Lower lobe of right lung (tissue), 1 donor: ENCODE results near the gene LDB1. TPM values are rescaled to one million over a fixed set of nuclear protein-coding genes. Genes with fewer than 3 reads are reported as not detected.

Experiments
- total RNA-seq: library from RNA; stranded (reverse); fragmentation: NEBNext Ultra II Directional; extraction: Animal tissue kit (Norgen Biotek cat#: 25700); gene quantifications from one replicate; pipeline ENCODE4 v1.2.1, GENCODE V29; 2021
- donor health status: DM: no; HTN: yes; CAD: no; lungs with severe emphysema.

Gene LDB1
- total RNA-seq, 1 donor from 2014 or later = 58.0 TPM

Other genes with a start within 250 kb of the LDB1 start
- 38.6 TPM for gene ARMH3, start 64.2 kb downstream of the LDB1 start, total RNA-seq
- 21.8 TPM for gene HPS6, start 55.0 kb downstream of the LDB1 start, total RNA-seq
- 32.7 TPM for gene PPRC1, start 12.7 kb upstream of the LDB1 start, total RNA-seq
- 31.0 TPM for gene NOLC1, start 32.0 kb upstream of the LDB1 start, total RNA-seq
- gene ELOVL3, start 105.9 kb upstream of the LDB1 start, total RNA-seq = 0.92 TPM
- gene PITX3, start 121.1 kb upstream of the LDB1 start, total RNA-seq = not detected
- 40.3 TPM for gene GBF1, start 125.2 kb upstream of the LDB1 start, total RNA-seq